22Rv1 (cell line): Measurements from ENCODE around the gene DGCR6L.
"Not testable (repeated sequence)": the region's sequence is repeated elsewhere in the genome, so short reads cannot be mapped to it uniquely, and the experiment has no call there.

Experiments used
- H3K27ac ChIP-seq: fragments of 450-650 bp; 2 replicates; pipeline ENCODE4 v1.5.1; 2017
- ZFX ChIP-seq: fragments of 450-650 bp; IDR thresholded peaks from 2 replicates; pipeline ENCODE4 v1.6.1; 2017; ENCODE audit warnings: antibody characterized with exemption, borderline replicate concordance
- TF ChIP-seq, protein P1 (sequence below): fragments of 450-650 bp; IDR thresholded peaks from 2 replicates; pipeline ENCODE4 v1.5.1; 2017; ENCODE audit warnings: mild to moderate bottlenecking

DGCR6L gene

DNA sequence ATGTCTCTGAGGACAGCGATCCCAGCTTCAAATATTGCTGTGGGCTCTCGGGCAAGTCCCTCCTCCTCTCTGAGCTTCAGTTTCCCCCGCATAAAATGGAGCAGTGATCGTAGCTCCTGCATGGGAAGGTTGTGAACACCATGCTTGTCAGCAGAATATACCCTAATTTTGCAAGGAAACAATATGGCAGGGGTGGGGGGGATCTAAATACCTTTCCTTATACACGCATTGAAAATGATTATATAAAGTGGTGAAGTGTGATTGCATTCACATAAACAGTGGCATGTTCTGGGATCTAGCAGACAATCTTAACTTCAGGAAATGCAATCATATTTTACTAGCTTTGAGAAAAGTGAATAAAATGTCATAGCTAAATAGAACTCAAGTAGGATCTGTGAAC, 27.8 kb downstream of the DGCR6L start:
- TF ChIP-seq, protein P1, sequence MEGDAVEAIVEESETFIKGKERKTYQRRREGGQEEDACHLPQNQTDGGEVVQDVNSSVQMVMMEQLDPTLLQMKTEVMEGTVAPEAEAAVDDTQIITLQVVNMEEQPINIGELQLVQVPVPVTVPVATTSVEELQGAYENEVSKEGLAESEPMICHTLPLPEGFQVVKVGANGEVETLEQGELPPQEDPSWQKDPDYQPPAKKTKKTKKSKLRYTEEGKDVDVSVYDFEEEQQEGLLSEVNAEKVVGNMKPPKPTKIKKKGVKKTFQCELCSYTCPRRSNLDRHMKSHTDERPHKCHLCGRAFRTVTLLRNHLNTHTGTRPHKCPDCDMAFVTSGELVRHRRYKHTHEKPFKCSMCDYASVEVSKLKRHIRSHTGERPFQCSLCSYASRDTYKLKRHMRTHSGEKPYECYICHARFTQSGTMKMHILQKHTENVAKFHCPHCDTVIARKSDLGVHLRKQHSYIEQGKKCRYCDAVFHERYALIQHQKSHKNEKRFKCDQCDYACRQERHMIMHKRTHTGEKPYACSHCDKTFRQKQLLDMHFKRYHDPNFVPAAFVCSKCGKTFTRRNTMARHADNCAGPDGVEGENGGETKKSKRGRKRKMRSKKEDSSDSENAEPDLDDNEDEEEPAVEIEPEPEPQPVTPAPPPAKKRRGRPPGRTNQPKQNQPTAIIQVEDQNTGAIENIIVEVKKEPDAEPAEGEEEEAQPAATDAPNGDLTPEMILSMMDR, result no peak
- TF ChIP-seq ZFX, result no peak

DNA sequence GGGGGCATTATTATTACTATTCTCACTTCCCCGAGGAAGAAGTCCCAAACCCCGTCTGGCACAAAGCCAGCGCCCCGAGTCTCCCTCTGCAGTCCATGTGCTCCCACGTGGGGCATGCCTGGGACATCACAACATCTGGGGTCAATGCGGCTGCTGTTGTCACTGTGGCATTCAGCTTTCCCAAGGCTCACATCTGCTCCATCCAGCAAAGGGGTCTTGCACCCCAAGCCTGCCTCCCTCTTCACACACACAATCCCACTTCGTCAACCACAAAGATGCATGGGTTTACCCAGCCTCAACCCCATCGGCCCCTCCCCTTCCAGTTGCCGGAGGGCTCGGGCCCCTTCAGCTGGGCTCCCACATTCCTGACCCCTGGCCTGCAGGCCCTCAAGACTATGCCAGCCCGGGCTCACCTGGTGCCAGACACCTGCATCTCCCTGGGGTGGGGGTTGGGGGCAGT, 28.2 kb downstream of the DGCR6L start:
- H3K27ac ChIP-seq, result no peak overlapping the region
- no peak for TF ChIP-seq ZFX
- TF ChIP-seq, protein P1, result no peak

More for the DNA sequence above, 27.8 kb downstream of the DGCR6L start:
- H3K27ac ChIP-seq, result no peak overlapping the region

DNA sequence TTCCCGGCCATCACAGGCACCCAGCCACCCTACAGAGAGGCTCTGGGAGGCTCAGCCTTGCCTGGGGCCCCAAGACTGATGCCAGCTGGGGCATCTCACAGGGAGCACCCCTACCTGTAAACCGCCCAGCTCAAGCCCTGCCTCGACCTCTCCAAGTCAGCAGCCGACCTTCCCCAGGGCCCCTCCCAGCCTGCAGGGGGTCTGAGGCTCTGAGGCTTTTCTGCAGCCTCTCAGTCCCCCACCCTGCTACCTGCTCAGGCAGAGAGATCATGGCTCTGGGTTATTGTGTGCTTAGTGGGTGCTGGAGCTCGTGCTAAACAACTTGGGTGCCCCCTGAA, 28.6 kb downstream of the DGCR6L start:
- TF ChIP-seq ZFX, result no peak
- TF ChIP-seq, protein P1, result no peak
- H3K27ac ChIP-seq, result no peak overlapping the region

DNA sequence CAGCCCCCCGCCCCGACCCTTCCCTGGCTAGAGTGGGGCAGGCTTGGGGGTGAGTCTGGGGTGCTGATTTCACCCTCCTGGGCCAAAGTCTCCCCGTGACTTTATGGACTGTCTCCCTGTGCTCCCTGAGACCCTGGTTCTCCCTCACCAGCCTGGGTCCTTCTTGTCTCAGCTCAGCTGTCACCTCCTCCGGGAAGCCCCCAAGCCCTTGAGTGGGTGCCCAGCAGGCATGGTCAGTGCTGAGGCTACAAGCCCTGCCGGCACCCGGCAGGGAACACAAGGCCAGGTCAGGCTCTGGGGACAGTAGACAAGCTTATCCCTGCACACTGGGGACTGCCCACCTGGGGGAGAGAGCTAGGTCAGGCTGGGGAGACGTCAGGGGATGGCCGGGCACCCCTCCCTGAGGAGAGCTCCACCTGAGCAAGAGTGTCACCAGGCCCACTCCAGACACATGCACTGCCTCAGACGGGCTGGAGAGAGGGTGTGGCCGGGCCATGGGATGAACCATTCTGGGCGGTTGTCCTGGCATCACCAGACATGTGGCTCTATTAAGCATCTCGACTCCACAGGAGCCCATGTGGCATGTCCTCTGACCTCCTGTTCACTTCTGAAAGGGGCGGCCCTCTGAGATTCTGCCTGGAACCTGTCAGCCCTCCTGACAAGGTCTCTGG, 29.1 kb downstream of the DGCR6L start:
- H3K27ac ChIP-seq, result no peak overlapping the region
- no peak for TF ChIP-seq ZFX
- TF ChIP-seq, protein P1, result no peak

DNA sequence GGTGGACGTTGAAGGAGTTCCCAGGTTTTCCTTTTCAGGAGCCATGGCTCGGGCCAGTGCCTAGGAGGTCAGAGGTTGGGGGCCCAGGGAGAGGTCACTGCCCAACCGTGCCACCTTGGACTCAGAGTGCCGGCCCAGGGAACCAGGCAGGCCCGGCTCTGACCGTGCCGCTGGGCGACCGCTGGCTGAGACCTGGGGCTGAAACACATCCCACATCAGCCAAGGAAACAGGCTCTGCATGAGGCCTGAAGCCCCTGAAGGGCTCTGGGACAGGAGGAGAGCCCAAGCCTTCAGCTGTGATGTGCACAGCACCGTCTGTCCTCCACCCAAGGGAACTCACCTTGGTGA, 29.8 kb downstream of the DGCR6L start:
- TF ChIP-seq, protein P1, result no peak
- TF ChIP-seq ZFX, result no peak
- no peak overlapping the region for H3K27ac ChIP-seq

DNA sequence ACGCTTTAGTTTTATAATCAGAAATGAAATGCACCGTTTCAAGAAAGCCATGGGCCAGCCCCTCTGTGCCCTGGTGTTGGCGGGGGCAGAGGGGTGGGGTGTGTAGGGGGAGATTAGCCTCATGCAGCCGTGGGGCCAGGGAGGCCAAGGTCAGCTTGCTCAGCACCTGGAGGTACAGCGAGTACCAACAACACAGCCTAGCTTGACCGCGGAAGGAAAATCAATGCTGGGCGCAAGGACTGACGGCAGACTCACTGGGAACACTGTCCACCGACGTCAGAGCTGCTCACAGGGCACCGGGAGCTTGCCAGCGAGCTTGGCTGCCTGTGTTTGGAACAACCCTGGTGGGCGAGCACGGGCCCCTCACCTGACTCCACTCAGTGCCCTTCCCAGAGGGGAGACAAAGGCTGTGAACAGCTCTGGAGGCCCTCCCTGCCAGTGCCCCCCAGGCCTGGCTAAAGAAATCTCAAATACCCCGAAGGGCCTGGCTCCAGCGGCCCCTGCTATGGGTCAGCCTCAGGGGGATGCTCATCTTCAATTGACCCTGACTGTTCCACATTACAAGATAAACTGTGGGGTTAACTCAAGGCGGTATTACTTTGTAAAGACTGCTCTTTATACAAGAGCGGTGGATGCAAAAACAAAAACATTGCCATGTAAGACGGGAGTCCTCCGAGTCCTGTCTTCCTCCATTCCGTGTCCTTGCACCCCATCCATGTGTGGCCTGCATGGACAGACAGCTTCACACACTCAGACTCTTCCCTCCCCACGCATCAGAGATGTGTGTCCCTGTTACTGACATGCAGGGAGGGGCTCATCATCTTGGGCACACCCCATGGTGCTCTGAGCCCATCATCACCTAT, 30.4 kb downstream of the DGCR6L start:
- H3K27ac ChIP-seq, result not testable (repeated sequence)

DNA sequence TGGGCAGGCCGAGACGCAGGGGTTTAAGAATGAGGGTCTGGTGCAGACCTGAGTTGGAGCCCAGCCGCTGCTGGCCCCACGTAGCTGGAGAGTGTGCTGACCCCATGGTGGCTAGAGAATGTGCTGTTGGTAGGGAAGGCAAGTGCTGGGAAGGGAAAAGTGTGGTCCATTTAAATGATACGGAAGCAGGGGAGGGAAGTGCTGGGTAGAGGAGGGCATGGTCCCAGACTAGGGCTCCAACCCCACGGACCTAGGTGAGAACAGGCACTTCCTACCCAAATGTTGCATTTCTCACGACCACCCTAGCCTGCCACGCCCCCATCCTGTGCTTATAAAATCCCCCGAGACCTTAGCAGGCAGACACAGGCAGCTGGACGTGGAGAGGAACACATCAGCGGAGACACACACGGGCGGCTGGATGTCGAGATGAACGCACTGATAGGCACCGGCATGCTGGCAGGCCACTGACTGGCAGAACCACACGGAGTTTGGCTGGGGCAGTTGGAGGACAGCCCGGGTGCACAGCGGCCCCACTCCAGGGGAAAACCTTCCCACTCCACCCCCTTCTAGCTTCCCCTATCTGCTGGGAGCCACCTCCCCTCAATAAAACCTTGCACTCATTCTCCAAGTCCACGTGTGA, 33.0 kb downstream of the DGCR6L start:
- H3K27ac ChIP-seq, result not testable (repeated sequence)

DNA sequence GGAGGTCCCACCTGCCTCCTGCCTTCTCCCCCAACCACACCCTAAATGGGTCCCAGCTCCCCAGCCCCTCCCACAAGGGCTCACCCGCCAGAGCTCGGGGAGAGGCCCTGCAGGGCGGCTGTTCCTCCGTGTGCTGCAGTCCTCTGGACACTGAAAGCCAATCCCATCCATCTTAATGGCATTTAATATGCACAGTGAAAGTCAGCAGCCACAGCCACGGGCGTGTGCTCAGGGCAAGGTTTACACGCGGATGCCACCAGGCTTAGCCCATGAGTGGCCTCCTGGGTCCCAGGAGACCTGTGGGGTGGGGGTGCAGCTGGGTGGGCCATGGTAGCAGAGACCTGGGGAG, 33.6 kb downstream of the DGCR6L start:
- H3K27ac ChIP-seq, result not testable (repeated sequence)
